K562 (cell line): ENCODE data around the gene CDSN. TPM values are rescaled to one million over a fixed set of nuclear protein-coding genes. Genes with fewer than 3 reads are reported as not detected.
A peak's percentile ranks its signal among the peaks of the same experiment; 100 is the strongest.

Experiments used
- ATAC-seq: fragments of 200-7000 bp; cut with Tn5 transposase; 3 replicates; pipeline ENCODE4 v1.9.1; 2020; ENCODE audit warnings: moderate library complexity
- BruUV-seq: library from RNA; stranded (reverse); fragments of 400-500 nt; replicated peaks from 2 replicates; lab custom pipeline; 2021; lab: Mats Ljungman, UMichigan
- CTCF ChIA-PET: fragments of 300-600 bp; formaldehyde crosslinking; extraction: SDS; loops from one replicate; lab custom pipeline; 2021; ENCODE audit warnings: low intra/inter-chr PET ratio; lab: Yijun Ruan, JAX
- POLR2A ChIA-PET: fragments of 300-600, 350-650 bp; sonication (Branson Sonifier 250); formaldehyde crosslinking; extraction: SDS; loops from one replicate; lab custom pipeline; 2021; ENCODE audit warnings: antibody characterized with exemption, inconsistent platforms; lab: Yijun Ruan, JAX
- DNase-seq, 4 experiments: peaks; one replicate each; pipeline versions ENCODE4 v3.0.0 to v3.0.0-alpha.2; 2011 to 2018; ENCODE audit warnings: low spot score in 3 of 4, mixed read lengths in 3 of 4; ENCODE audit errors: extremely low read depth in 1 of 4
- FAIRE-seq: peaks from 2 replicates; lab custom pipeline; 2011; peaks lifted over from hg19 to GRCh38; lab: Jason Lieb, UNC
- H2AFZ ChIP-seq: 2 replicates; pipeline ENCODE4 v1.6.0; 2011; ENCODE audit warnings: low read depth, low read length, control low read depth, inconsistent platforms
- H3K27ac ChIP-seq: fragments of 200-600 bp; 3 replicates; pipeline ENCODE4 v1.8.0; 2011; ENCODE audit warnings: low read depth, mild to moderate bottlenecking, control low read depth, inconsistent platforms, low read length, moderate library complexity, mixed read lengths; ENCODE audit errors: extremely low read depth
- H3K27me3 ChIP-seq, 2 experiments: fragments of 300-600 bp in 1 of 2; 2 replicates in 1 of 2; 3 replicates in 1 of 2; pipeline versions ENCODE4 v1.6.0 to v1.8.0; 2011; ENCODE audit warnings: inconsistent platforms in 2 of 2, low read length in 2 of 2, mild to moderate bottlenecking in 1 of 2, mixed read lengths in 1 of 2, moderate library complexity in 1 of 2; ENCODE audit not compliant: control insufficient read depth in 2 of 2, insufficient read depth in 2 of 2
- H3K36me3 ChIP-seq: fragments of 300-600 bp; 3 replicates; pipeline ENCODE4 v1.8.0; 2011; ENCODE audit warnings: mild to moderate bottlenecking, low read length, inconsistent platforms; ENCODE audit not compliant: control insufficient read depth, insufficient read depth
- H3K4me1 ChIP-seq, 2 experiments: fragments of 200-600 bp in 1 of 2; replicated peaks in 1 of 2; 2 replicates in 1 of 2; 3 replicates in 1 of 2; pipeline versions ENCODE4 v1.5.1 to v1.8.0; 2011; ENCODE audit warnings: inconsistent platforms in 2 of 2, low read length in 2 of 2, mild to moderate bottlenecking in 1 of 2, mixed read lengths in 1 of 2, moderate library complexity in 1 of 2; ENCODE audit not compliant: control insufficient read depth in 2 of 2, insufficient read depth in 2 of 2
- H3K4me2 ChIP-seq: 2 replicates; pipeline ENCODE4 v1.6.1; 2011; ENCODE audit warnings: low read length, control low read depth, inconsistent platforms, mixed read lengths; ENCODE audit not compliant: insufficient read depth
- H3K4me3 ChIP-seq: fragments of 200-600 bp; sonication (generic), shearing (Covaris generic); 2 replicates; pipeline ENCODE4 v1.5.1; 2016; ENCODE audit warnings: control low read depth, inconsistent platforms
- H3K79me2 ChIP-seq: fragments of 200-600 bp; 3 replicates; pipeline ENCODE4 v1.8.0; 2011; ENCODE audit warnings: low read length, inconsistent platforms; ENCODE audit not compliant: control insufficient read depth, insufficient read depth
- H3K9ac ChIP-seq, 2 experiments: 2 replicates each; pipeline versions ENCODE4 v1.6.0 to v1.6.1; 2011; ENCODE audit warnings: low read depth in 2 of 2, low read length in 2 of 2, control low read depth in 1 of 2, inconsistent platforms in 1 of 2, mild to moderate bottlenecking in 1 of 2, mixed read lengths in 1 of 2; ENCODE audit not compliant: insufficient read depth in 1 of 2
- H3K9me1 ChIP-seq: one replicate; pipeline ENCODE4 v1.6.0; 2011; ENCODE audit warnings: inconsistent platforms, mild to moderate bottlenecking, low read length, moderate library complexity; ENCODE audit not compliant: control insufficient read depth, insufficient read depth
- H3K9me3 ChIP-seq: replicated peaks from 2 replicates; pipeline ENCODE4 v1.5.1; 2011; ENCODE audit warnings: low read depth, low read length, inconsistent platforms; ENCODE audit not compliant: control insufficient read depth, insufficient read depth
- H4K20me1 ChIP-seq: replicated peaks from 2 replicates; pipeline ENCODE4 v1.6.1; 2011; ENCODE audit warnings: low read length, inconsistent platforms, mixed read lengths; ENCODE audit not compliant: control insufficient read depth, insufficient read depth
- FOSL1 ChIP-seq: fragments of 200-800 bp; sonication (Bioruptor generic); conservative IDR thresholded peaks from 2 replicates; pipeline ENCODE4 v1.6.1; 2016; ENCODE audit warnings: missing genetic modification characterization, missing compliant biosample characterization
- POU5F1 ChIP-seq: fragments of 150-350 bp; IDR thresholded peaks from 2 replicates; pipeline ENCODE4 v1.6.1; 2014; ENCODE audit warnings: borderline replicate concordance, low read length, low read depth, mild to moderate bottlenecking; ENCODE audit not compliant: partially characterized antibody
- RFX1 ChIP-seq: fragments of 450-650 bp; IDR thresholded peaks from 2 replicates; pipeline ENCODE4 v1.6.1; 2016; ENCODE audit warnings: mild to moderate bottlenecking, moderate library complexity
- SRSF1 ChIP-seq: fragments of 200-400 bp; formaldehyde crosslinking; IDR thresholded peaks from 2 replicates; pipeline ENCODE4 v1.6.1; 2017; ENCODE audit warnings: mild to moderate bottlenecking, low read depth, low read length, moderate library complexity
- TEAD4 ChIP-seq, 2 experiments: sonication (generic) in 1 of 2; formaldehyde crosslinking in 1 of 2; IDR thresholded peaks; 2 replicates each; pipeline versions ENCODE4 v1.6.1 to v1.8.0; 2012 to 2022; ENCODE audit warnings: borderline replicate concordance in 1 of 2, inconsistent platforms in 1 of 2, low read length in 1 of 2, mild to moderate bottlenecking in 1 of 2, missing genetic modification reagents in 1 of 2
- ZNF445 ChIP-seq: fragments of 250-450 bp; sonication (Bioruptor Pico); IDR thresholded peaks from 2 replicates; pipeline ENCODE4 v1.4.0; 2020; ENCODE audit warnings: low read depth, mild to moderate bottlenecking, moderate library complexity
- WGBS: fragments of 100-300 bp; shearing (Covaris generic); methylation state at CpG from one replicate; pipeline ENCODE4 v1.1.6; 2016; ENCODE audit warnings: low coverage, mixed read lengths; ENCODE audit not compliant: insufficient coverage; ENCODE audit errors: missing lambda C conversion rate; 5-methylcytosine and 5-hydroxymethylcytosine counted together
- in situ Hi-C: fragments of 300-500 bp; cut with MboI; formaldehyde crosslinking; loops from 4 replicates; pipeline ENCODE4 v1.15.0; 2018; ENCODE audit warnings: inconsistent platforms, mixed read lengths
- intact Hi-C: fragments of 100-400 bp; cut with micrococcal nuclease; formaldehyde crosslinking; loops from 2 replicates; pipeline ENCODE4 v1.14.2; 2022
- polyA plus RNA-seq, 8 experiments: library from polyadenylated mRNA; depleted of rRNA in 4 of 8; stranded (reverse) in 5 of 8; unstranded in 3 of 8; fragments of >200 nt; fragmentation: Nextera tagmentation in 2 of 8; fragmentation: Illumina TruSeq in 1 of 8; extraction: Ambion mirVana in 2 of 8; extraction: Trizol in 1 of 8; gene quantifications; 2 replicates each; pipeline versions ENCODE4 v1.2.1 to v1.2.3, GENCODE V29; 2011 to 2014; ENCODE audit warnings: inconsistent platforms in 1 of 8, missing spikeins in 1 of 8
- total RNA-seq, 7 experiments: library from RNA; depleted of rRNA in 6 of 7; stranded (reverse); fragments of >200 nt in 6 of 7; fragmentation: Illumina TruSeq in 2 of 7; extraction: Trizol in 2 of 7; gene quantifications; 2 replicates each; pipeline versions ENCODE4 v1.2.1 to v1.2.3, GENCODE V29; 2011 to 2021; ENCODE audit warnings: low replicate concordance in 1 of 7
- TF ChIP-seq, protein P1 (sequence below): sonication (generic); IDR thresholded peaks from 2 replicates; pipeline ENCODE4 v1.6.1; 2016
- TF ChIP-seq, protein P2 (sequence below): fragments of 250-450 bp; sonication (Bioruptor Pico); IDR thresholded peaks from 2 replicates; pipeline ENCODE4 v1.9.0; 2021; ENCODE audit warnings: mild to moderate bottlenecking, inconsistent platforms
- TF ChIP-seq, protein P3 (sequence below), 2 experiments: fragments of 450-650 bp in 1 of 2; sonication (generic) in 1 of 2; formaldehyde crosslinking in 1 of 2; IDR thresholded peaks in 1 of 2; conservative IDR thresholded peaks in 1 of 2; 2 replicates each; pipeline versions ENCODE4 v1.6.1 to v1.8.1; 2016 to 2023; ENCODE audit warnings: mild to moderate bottlenecking in 2 of 2, moderate library complexity in 2 of 2, inconsistent platforms in 1 of 2, missing genetic modification reagents in 1 of 2

The CDSN gene
- total and polyA plus RNA-seq, 9 of the 15 experiments (the other 6 are each of a cell fraction or from before 2014, with no cell fraction given): not detected

DNA sequence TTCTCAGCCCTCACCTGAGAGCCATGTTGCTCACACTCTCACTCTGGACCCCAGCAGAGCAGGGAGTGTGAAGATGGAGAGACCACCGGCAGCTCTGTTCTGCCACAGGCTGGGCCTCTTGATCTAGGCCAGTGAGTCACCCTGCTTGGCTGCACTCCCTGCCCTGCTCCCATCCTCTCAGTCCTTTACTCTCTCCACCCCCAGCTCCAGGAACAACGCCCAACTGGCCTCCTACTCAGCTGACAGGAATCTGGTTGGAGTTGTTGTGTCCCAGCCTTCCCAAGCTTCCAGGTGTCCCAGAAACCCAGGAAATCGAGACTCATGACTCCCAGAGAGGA, 5.7 kb downstream of the CDSN start, which contains the start of gene PSORS1C1:
Gene PSORS1C1 (plus strand): TSS at position 260 of the 338 bp plus-strand sequence. CDS start 14,833 bp downstream, outside the sequence.
- H4K20me1 ChIP-seq: no peaks in the 10 kb centered on the region; the same call in 1 of the 2 replicates
- CTCF ChIA-PET: interaction anchor here (0.7 kb wide), 1 partner anchor 96 kb away, joined by 3 read pairs; no protein-coding TSS in a partner anchor
- intact Hi-C loops: no loop called here
- BruUV-seq: no TSS peak
- H3K9me3 ChIP-seq: no peaks in the 10 kb centered on the region
- H3K4me2 ChIP-seq: no peak within 1 kb of the TSS; the same call in 1 of the 2 replicates
- no peak for DNase-seq
- H3K9me1 ChIP-seq: no peaks in the 10 kb centered on the region
- POLR2A ChIA-PET: interaction anchor here (1.2 to 1.8 kb wide), 2 partner anchors 10 to 21 kb away, joined by 4 to 5 read pairs; no protein-coding TSS in a partner anchor
- no peak for FAIRE-seq
- H3K27ac ChIP-seq: no peak within 1 kb of the TSS
- H3K4me1 ChIP-seq: no peaks in the 10 kb centered on the region; a peak in 2 of 5 replicates
- 3% methylated on average over 3 of the region's 3 CpGs for WGBS
- in situ Hi-C loops: no loop called here
- peak within 1 kb of the TSS in 1 of 2 experiments; percentile 37; a peak in 1 of 4 replicates for H3K9ac ChIP-seq
- no peaks in the 10 kb centered on the region for H3K79me2 ChIP-seq
- no peak for ATAC-seq
- peaks cover 65 to 88% of the 10 kb centered on the region in 2 experiments for H3K27me3 ChIP-seq
- no peaks in the 10 kb centered on the region for H3K36me3 ChIP-seq
- H2AFZ ChIP-seq: 0 out of 2 replicates have a peak within 1 kb of the TSS, but pooled peaks have one; percentile 6
- no peak for TF ChIP-seq RFX1
- no peak for TF ChIP-seq ZNF445
- TF ChIP-seq, protein P1, sequence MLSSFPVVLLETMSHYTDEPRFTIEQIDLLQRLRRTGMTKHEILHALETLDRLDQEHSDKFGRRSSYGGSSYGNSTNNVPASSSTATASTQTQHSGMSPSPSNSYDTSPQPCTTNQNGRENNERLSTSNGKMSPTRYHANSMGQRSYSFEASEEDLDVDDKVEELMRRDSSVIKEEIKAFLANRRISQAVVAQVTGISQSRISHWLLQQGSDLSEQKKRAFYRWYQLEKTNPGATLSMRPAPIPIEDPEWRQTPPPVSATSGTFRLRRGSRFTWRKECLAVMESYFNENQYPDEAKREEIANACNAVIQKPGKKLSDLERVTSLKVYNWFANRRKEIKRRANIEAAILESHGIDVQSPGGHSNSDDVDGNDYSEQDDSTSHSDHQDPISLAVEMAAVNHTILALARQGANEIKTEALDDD: no peak
- 0 out of 2 replicates have a peak, but pooled peaks have one; percentile 42 for TF ChIP-seq FOSL1 (tag)
- TF ChIP-seq, protein P2, sequence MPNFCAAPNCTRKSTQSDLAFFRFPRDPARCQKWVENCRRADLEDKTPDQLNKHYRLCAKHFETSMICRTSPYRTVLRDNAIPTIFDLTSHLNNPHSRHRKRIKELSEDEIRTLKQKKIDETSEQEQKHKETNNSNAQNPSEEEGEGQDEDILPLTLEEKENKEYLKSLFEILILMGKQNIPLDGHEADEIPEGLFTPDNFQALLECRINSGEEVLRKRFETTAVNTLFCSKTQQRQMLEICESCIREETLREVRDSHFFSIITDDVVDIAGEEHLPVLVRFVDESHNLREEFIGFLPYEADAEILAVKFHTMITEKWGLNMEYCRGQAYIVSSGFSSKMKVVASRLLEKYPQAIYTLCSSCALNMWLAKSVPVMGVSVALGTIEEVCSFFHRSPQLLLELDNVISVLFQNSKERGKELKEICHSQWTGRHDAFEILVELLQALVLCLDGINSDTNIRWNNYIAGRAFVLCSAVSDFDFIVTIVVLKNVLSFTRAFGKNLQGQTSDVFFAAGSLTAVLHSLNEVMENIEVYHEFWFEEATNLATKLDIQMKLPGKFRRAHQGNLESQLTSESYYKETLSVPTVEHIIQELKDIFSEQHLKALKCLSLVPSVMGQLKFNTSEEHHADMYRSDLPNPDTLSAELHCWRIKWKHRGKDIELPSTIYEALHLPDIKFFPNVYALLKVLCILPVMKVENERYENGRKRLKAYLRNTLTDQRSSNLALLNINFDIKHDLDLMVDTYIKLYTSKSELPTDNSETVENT (CRISPR knock-in tag): no peak
- TF ChIP-seq, protein P3, sequence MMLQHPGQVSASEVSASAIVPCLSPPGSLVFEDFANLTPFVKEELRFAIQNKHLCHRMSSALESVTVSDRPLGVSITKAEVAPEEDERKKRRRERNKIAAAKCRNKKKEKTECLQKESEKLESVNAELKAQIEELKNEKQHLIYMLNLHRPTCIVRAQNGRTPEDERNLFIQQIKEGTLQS (IDR thresholded peaks at IDR 0.05): 0 out of 2 replicates have a peak, but pooled peaks have one; percentile 24
- TF ChIP-seq, protein P3 (CRISPR knock-in tag; conservative IDR thresholded peaks at IDR 0.05): no peak
- TF ChIP-seq TEAD4 (IDR thresholded peaks at IDR 0.05; ENCODE audit: low read length): no peak
- TF ChIP-seq TEAD4 (CRISPR knock-in tag; IDR thresholded peaks at IDR 0.05; ENCODE audit: borderline replicate concordance): no peak
- no peak for TF ChIP-seq SRSF1
- TF ChIP-seq POU5F1: no peak
- TF ChIP-seq, all 486 proteins: peak for 2
- H3K4me3 ChIP-seq: no peak within 1 kb of the TSS
